ENCODE measurements around the gene BTBD19.
"Not testable (repeated sequence)": the region's sequence is repeated elsewhere in the genome, so short reads cannot be mapped to it uniquely, and the experiment has no call there.

Gene BTBD19

GRCh38 chr1:44829506-44830384 lies 21.4 kb downstream of the BTBD19 start:
- no peak for DNase-seq

DNA sequence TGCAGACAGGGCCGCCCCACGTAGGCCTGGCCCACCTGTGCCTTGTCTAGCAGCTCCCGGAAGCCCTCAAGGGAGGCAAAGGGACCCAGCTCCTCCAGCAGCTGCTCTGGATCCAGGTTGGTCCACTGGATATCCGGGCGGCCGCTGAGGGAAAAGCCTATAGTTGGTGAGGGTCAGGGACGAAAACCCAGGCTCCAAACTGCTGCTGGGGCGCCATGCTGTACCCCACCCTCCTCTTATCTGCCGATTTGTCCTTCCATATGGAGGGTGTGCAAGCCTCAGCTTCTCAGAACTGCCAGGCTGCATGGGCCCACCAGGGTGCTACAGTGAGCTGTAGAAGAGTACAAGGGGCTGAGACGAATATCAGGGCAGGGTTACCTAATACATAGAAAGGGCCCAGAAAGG lies 22.6 kb downstream of the BTBD19 start:
- no peak for DNase-seq

DNA sequence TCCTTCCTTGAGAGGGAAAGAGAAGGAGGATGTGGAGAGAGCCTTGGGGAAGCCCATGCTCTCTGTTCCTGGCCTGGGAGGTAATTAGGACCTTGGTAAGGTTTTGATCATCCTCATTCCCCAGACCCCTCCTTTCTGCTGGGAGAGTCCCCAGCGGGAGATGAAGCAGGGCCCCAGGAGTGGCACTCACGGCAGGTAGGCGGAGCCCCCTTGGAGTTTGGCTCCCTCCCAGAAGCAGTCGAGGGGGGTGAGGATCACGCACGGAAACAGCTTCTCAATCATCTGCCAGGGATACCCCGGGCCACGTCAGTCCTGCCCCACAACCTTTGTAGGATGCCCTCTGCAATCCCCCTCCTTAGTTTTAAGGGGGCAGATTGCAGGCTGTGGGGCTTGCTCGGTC lies 23.2 kb downstream of the BTBD19 start:
- no peak for DNase-seq

GRCh38 chr1:44832056-44832705 lies 23.9 kb downstream of the BTBD19 start:
- DNase-seq: no peak

DNA sequence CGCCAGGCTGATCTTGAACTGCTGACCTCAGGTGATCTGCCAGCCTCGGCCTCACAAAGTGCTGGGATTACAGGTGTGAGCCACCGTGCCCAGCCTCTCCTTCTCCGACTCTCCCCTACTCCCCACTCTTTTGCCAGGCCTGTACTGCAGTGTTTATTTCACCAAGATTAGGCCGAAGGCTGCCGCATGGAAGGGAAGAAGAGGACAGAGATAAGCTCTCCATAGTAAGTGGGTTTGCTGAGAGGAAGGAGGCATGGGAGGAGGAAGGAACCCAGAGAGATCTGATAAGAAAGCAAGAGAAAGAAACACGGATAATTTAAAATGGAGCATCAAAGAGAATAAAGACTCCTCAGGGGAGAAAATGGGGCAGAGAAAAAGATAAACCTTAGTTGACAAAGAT lies 26.0 kb downstream of the BTBD19 start:
- no peak for DNase-seq

GRCh38 chr1:44835738-44836675 lies 27.7 kb downstream of the BTBD19 start:
- peak; percentile 55 for DNase-seq

DNA sequence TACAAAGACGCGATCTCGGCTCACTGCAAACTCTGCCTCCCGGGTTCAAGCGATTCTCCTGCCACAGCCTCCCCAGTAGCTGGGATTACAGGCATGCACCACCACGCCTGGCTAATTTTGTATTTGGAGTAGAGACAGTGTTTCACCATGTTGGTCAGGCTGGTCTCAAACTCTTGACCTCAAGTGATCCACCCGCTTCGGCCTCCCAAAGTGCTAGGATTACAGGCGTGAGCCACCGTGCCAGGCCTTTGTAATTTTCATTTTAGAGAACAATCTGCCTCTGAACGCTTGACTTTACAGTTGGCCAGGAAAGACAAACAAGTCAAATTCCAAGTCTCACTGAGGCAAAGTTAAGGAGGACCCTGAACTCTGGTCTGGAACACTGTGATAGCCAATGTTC lies 30.0 kb downstream of the BTBD19 start:
- DNase-seq: not testable (repeated sequence)

GRCh38 chr1:44839576-44839975 lies 31.3 kb downstream of the BTBD19 start:
- DNase-seq: no peak

DNA sequence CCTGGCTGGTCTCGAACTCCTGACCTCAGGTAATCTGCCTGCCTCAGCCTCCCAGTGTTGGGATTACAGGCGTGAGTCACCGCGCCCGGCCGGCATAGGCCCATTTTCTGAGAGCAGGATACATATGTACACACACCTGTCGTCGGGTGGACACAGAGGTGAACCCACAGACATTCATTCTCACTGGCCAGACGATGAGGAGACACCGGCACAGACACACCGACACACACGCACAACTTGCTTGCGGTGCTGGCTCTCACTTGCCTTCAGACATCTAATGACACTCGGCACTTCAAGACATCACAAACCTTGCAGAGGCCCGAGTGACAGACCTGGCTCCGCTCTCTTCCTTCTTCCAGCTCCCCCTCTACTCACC lies 34.2 kb downstream of the BTBD19 start:
- DNase-seq: peak; percentile 5

GRCh38 chr1:44842862-44843655 lies 34.7 kb downstream of the BTBD19 start, which contains the start of gene PTCH2:
TSS of gene PTCH2 (minus strand) at chr1:44843253. CDS start at chr1:44842932, 321 bp downstream.
- DNase-seq: peak; percentile 30

GRCh38 chr1:44846985-44847384 lies 38.7 kb downstream of the BTBD19 start:
- DNase-seq: no peak

DNA sequence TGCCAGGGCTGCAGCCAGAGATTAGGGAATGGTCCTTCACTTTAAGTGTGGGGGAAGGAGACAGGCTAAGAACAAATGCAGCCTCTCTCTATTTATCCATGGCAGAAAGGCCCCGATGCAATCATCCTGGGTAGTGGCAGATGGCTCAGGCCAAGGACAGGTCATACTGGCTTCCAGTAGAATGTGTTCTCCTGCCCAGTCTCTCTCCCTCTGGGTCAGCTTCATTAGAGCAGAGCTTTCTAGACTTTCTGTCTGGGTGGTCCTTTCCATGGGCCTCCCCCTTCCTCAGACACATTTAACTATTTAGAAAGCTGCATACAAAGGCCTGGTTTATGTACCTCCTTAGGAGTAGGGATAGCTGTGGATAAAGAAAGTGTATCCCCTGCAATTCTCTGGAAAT lies 39.5 kb downstream of the BTBD19 start:
- no peak for DNase-seq

DNA sequence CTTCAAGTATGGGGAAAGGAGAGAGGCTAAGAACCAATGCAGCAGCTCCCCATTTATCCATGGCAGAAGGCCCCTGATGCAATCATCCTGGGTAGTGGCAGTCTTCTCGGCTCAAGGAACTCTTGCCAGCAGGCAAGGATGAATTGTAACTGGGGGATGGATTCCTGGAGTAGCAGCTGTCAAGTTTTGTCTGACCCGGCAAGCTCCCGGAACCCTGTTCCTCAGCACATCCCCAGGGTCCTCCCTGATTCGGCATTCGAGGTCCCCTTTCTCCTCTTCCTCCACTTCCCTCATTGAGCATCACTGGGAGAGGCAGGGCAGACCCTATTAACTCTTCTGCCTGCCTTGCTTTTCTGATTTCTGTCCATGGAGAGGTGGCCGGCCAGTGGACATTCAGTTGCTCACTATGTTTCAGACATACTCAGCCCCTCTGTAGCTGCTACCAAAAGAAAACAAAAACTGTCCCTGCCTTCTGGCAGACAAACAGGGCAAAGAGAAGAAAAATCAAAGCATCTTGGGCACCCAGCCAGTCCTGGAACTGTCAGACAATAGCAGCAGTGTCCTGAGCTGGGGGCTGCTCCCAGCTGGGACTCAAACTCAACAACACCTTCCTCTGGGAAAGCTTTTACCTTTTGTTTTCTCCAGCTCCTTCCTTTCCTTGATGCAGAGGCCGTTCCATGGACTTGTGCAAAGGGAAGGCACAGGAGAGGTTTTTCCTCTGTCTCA lies 40.3 kb downstream of the BTBD19 start:
- no peak for DNase-seq

DNA sequence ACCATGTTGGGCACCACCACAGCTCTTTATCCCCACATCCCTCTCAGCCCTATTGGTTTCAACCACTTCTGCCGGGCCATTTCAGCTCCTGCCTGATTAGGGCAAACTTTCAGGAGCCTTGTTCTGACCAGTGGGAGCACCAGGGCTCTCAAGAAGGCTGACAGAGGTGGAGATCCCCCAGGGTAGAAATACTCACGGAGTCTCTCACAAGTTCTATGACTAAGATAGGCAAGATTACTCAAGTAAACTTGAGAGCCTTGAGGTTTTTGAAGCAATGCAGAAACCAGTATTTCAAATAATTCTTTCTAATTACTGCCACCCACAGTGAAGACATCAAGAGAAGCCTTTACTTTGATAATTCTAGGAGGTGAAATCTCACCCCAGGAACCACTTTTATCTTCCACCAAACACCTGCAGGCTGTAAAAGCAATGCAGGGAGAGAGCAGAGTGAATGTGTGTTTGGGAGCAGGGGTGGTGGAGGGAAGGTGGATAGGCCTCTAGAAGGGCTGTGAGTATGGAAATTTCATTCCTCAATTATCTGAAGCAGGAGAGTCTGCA lies 41.3 kb downstream of the BTBD19 start:
- no peak for DNase-seq

- no peak for DNase-seq
Observed at GRCh38 chr1:44851308-44851707, 43.0 kb downstream of the BTBD19 start.

DNA sequence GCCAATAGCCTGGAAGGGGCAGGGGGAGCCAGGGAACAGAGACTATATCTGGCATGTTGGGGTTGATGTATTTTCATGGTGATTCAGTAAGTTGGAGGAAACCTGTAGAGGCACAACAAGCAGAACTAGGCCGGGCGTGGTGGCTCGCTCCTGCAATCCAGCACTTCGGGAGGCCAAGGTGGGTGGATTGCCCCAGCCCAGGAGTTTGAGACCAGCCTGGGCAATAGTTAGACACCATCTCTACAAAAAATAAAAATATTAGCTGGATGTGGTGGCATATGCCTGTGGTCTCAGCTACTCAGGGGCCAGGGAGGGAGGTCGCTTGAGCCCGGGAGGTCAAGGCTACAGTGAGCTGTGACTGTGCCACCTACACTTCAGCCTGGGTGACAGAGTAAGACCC lies 44.9 kb downstream of the BTBD19 start:
- DNase-seq: no peak

DNA sequence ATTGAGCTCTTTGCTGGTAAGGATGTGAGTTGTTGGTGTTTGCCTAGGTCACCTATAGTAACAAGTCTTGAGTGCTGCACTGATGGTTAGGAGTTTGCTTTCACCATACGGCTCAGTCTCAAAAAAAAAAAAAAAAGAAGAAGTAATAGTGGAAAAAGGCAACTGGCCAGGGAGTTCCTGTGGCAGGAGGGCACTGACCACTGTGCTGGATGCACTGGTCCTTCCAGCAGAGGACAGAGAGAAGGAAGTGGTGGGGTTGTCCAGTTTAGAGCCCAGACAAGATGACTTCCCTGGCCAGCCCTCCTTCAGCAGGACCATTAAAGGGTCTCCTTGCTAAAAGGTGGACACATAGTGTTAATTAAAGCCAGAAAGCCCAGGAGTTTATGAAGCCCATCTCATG lies 46.6 kb downstream of the BTBD19 start:
- DNase-seq: no peak

GRCh38 chr1:44855742-44856141 lies 47.4 kb downstream of the BTBD19 start:
- no peak for DNase-seq

DNA sequence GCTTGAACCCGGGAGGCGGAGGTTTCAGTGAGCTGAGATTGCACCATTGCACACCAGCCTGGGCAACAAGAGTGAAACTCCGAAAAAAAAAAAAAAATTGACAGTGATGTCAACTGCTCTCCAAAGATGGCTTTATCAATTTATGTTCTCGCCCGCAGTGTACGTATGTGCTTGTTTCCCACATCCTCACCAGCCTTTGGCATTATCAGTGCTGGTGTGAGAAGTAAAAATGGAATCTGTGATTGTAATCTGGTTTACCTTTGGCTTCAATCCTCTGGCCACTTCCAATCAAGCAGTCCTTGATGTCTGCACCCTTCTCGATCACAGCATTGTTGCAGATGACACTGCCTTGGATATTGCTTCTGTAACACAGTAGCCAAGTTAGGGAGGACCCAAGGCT lies 49.1 kb downstream of the BTBD19 start:
- no peak for DNase-seq

- DNase-seq: no peak
Observed at GRCh38 chr1:44860331-44860730, 52.0 kb downstream of the BTBD19 start.

DNA sequence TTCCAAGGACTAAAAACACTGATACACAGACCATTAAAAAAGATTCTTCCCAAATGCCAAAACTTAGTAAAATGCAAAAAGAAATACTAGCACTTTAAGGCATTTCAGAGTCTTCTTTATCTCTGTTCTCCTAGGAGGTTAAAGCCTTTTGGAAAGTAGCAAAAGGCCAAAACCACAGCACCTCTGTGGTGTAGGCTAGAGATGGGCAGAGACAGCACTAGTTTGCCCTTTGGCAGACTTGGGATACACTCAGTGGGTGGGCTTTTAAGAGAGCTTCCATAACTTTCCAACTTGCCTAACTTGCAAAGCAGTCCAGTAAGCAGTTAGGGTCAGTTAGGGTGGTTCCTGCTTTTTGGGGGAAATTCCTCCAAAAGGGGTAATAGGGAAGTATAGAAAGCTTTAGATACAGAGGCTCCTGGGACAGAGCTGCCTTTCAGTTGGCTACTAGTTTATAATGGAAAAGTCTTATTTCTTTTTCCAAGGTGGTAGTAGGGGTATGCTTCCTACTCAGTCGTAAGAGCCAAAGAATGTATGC lies 52.6 kb downstream of the BTBD19 start:
- DNase-seq: no peak
